GM12878 (cell line): ENCODE data around the gene RAP1GAP. TPM values are rescaled to one million over a fixed set of nuclear protein-coding genes. Genes with fewer than 3 reads are reported as not detected.

Experiments
- ATAC-seq: fragments of 200-7000 bp; cut with Tn5 transposase; 3 replicates; pipeline ENCODE4 v1.9.1; 2020; ENCODE audit warnings: mild to moderate bottlenecking, moderate library complexity
- BruUV-seq: library from RNA; stranded (reverse); fragments of 400-500 nt; replicated peaks from 2 replicates; lab custom pipeline; 2021; lab: Mats Ljungman, UMichigan
- CTCF ChIA-PET: fragments of 300-600 bp; sonication (Branson Sonifier 250); formaldehyde crosslinking; extraction: SDS; loops from one replicate; lab custom pipeline; 2021; ENCODE audit warnings: inconsistent platforms; lab: Yijun Ruan, JAX
- POLR2A ChIA-PET: fragments of 350-600 bp; formaldehyde crosslinking; extraction: SDS; loops from one replicate; lab custom pipeline; 2021; ENCODE audit warnings: inconsistent platforms; lab: Charles Lee
- RAD21 ChIA-PET: fragments of 300-600 bp; sonication (Branson Sonifier 250); formaldehyde crosslinking; loops from one replicate; lab custom pipeline; 2023; ENCODE audit warnings: antibody characterized with exemption; ENCODE audit not compliant: unreplicated experiment; lab: Charles Lee
- SMC1A ChIA-PET: fragments of 300-600 bp; sonication (Branson Sonifier 250); formaldehyde crosslinking; loops from one replicate; lab custom pipeline; 2023; ENCODE audit not compliant: unreplicated experiment, uncharacterized antibody; lab: Charles Lee
- DNase-seq: peaks from one replicate; pipeline ENCODE4 v3.0.0-alpha.2; 2011; ENCODE audit warnings: low read depth, low spot score
- FAIRE-seq: peaks from 3 replicates; lab custom pipeline; 2011; peaks lifted over from hg19 to GRCh38; lab: Jason Lieb, UNC
- H2AFZ ChIP-seq: 2 replicates; pipeline ENCODE4 v1.6.0; 2011; ENCODE audit warnings: low read depth, low read length, control low read depth; ENCODE audit not compliant: control insufficient read depth
- H3K27ac ChIP-seq: 2 replicates; pipeline ENCODE4 v1.5.1; 2011; ENCODE audit warnings: control low read depth; ENCODE audit not compliant: control insufficient read depth, insufficient read depth
- H3K27me3 ChIP-seq, 2 experiments: replicated peaks in 1 of 2; 2 replicates each; pipeline versions ENCODE4 v1.6.0 to v1.6.1; 2011; ENCODE audit warnings: low read length in 1 of 2; ENCODE audit not compliant: control insufficient read depth in 2 of 2, insufficient read depth in 2 of 2
- H3K36me3 ChIP-seq, 2 experiments: 2 replicates each; pipeline ENCODE4 v1.5.1; 2011; ENCODE audit warnings: low read length in 1 of 2; ENCODE audit not compliant: control insufficient read depth in 2 of 2, insufficient read depth in 2 of 2
- H3K4me1 ChIP-seq: 2 replicates; pipeline ENCODE4 v1.6.1; 2011; ENCODE audit warnings: mild to moderate bottlenecking, low read length, moderate library complexity, mixed read lengths; ENCODE audit not compliant: control insufficient read depth, insufficient read depth
- H3K4me2 ChIP-seq: 2 replicates; pipeline ENCODE4 v1.6.0; 2011; ENCODE audit warnings: control low read depth; ENCODE audit not compliant: control insufficient read depth, insufficient read depth
- H3K4me3 ChIP-seq: fragments of 200-600 bp; sonication (generic); 2 replicates; pipeline ENCODE4 v1.5.1; 2016
- H3K79me2 ChIP-seq: 2 replicates; pipeline ENCODE4 v1.6.0; 2011; ENCODE audit warnings: low read length; ENCODE audit not compliant: control insufficient read depth, insufficient read depth
- H3K9ac ChIP-seq: 2 replicates; pipeline ENCODE4 v1.8.0; 2011; ENCODE audit warnings: low read length, control low read depth, mixed read lengths; ENCODE audit not compliant: control insufficient read depth, insufficient read depth
- H3K9me3 ChIP-seq: replicated peaks from 3 replicates; pipeline ENCODE4 v1.5.1; 2011; ENCODE audit warnings: mild to moderate bottlenecking, low read length; ENCODE audit not compliant: control insufficient read depth, insufficient read depth
- H4K20me1 ChIP-seq: 2 replicates; pipeline ENCODE4 v1.6.0; 2011; ENCODE audit not compliant: control insufficient read depth, insufficient read depth
- CBFB ChIP-seq: IDR thresholded peaks from 2 replicates; pipeline ENCODE4 v1.6.1; 2016; ENCODE audit warnings: antibody characterized with exemption, low read depth
- CREM ChIP-seq: IDR thresholded peaks from 2 replicates; pipeline ENCODE4 v1.6.1; 2014; ENCODE audit warnings: antibody characterized with exemption, low read depth
- EED ChIP-seq: sonication (generic); IDR thresholded peaks from 2 replicates; pipeline ENCODE4 v1.6.1; 2016; ENCODE audit warnings: antibody characterized with exemption, low read depth
- IKZF2 ChIP-seq, 2 experiments: fragments of 450-650 bp; IDR thresholded peaks; 2 replicates each; pipeline ENCODE4 v1.6.1; 2017; ENCODE audit warnings: mild to moderate bottlenecking in 2 of 2, moderate library complexity in 2 of 2
- IRF4 ChIP-seq: IDR thresholded peaks from 2 replicates; pipeline ENCODE4 v1.6.1; 2011; ENCODE audit warnings: low read depth, low read length
- SUPT20H ChIP-seq: IDR thresholded peaks from 2 replicates; pipeline ENCODE4 v1.6.1; 2011; ENCODE audit warnings: low read depth, mild to moderate bottlenecking, low read length, moderate library complexity, borderline replicate concordance; ENCODE audit not compliant: control insufficient read depth
- WGBS: methylation state at CpG from one replicate; pipeline ENCODE4 v1.1.6; 2016; ENCODE audit warnings: low lambda C conversion rate; ENCODE audit not compliant: insufficient replicate concordance, insufficient coverage; ENCODE audit errors: missing lambda C conversion rate; 5-methylcytosine and 5-hydroxymethylcytosine counted together
- in situ Hi-C: fragments of 300-500 bp; cut with MboI; formaldehyde crosslinking; loops from 9 replicates; pipeline ENCODE4 v1.14.3; 2018; ENCODE audit warnings: mixed read lengths
- intact Hi-C: fragments of 100-400 bp; cut with micrococcal nuclease; formaldehyde crosslinking; loops from one replicate; pipeline ENCODE4 v1.14.2; 2022; ENCODE audit not compliant: unreplicated experiment
- polyA plus RNA-seq, 11 experiments: library from polyadenylated mRNA; depleted of rRNA in 4 of 11; unstranded in 6 of 11; stranded (reverse) in 5 of 11; fragments of >200 nt; fragmentation: Nextera tagmentation in 4 of 11; fragmentation: Illumina TruSeq in 1 of 11; extraction: Ambion mirVana in 4 of 11; extraction: Trizol in 1 of 11; gene quantifications; 1 replicate in 1 of 11; 2 replicates in 10 of 11; pipeline versions ENCODE4 v1.2.1 to v1.2.3, GENCODE V29; 2011 to 2016; ENCODE audit warnings: inconsistent platforms in 2 of 11, missing spikeins in 2 of 11, low read depth in 1 of 11
- total RNA-seq, 4 experiments: library from RNA; depleted of rRNA in 3 of 4; stranded (reverse); fragments of >200 nt in 3 of 4; fragmentation: Illumina TruSeq in 1 of 4; extraction: Trizol in 1 of 4; gene quantifications; 2 replicates each; pipeline versions ENCODE4 v1.2.1 to v1.2.3, GENCODE V29; 2013 to 2021
- TF ChIP-seq, protein P1 (sequence below): IDR thresholded peaks from 2 replicates; pipeline ENCODE4 v1.6.1; 2011; ENCODE audit warnings: borderline replicate concordance, low read depth, mild to moderate bottlenecking, moderate library complexity, low read length; ENCODE audit not compliant: insufficient read depth, poor library complexity, severe bottlenecking
- TF ChIP-seq, protein P2 (sequence below): IDR thresholded peaks from 2 replicates; pipeline ENCODE4 v1.6.1; 2012; ENCODE audit warnings: improper control_type of control experiment, low read depth, low read length; ENCODE audit not compliant: insufficient replicate concordance
- TF ChIP-seq, protein P3 (sequence below): fragments of 450-650 bp; formaldehyde crosslinking; IDR thresholded peaks from 2 replicates; pipeline ENCODE4 v1.5.0; 2022; ENCODE audit warnings: mild to moderate bottlenecking, missing genetic modification characterization
- TF ChIP-seq, protein P4 (sequence below): IDR thresholded peaks from 2 replicates; pipeline ENCODE4 v1.6.1; 2011; ENCODE audit warnings: low read depth, mild to moderate bottlenecking, low read length, moderate library complexity, borderline replicate concordance; ENCODE audit errors: extremely low read depth
- TF ChIP-seq, protein P5 (sequence below): IDR thresholded peaks from 2 replicates; pipeline ENCODE4 v1.6.1; 2012; ENCODE audit warnings: low read depth, low read length, improper control_type of control experiment

RAP1GAP gene
- total and polyA plus RNA-seq, 10 of the 15 experiments (the other 5 are each of a cell fraction or from before 2014, with no cell fraction given) = 0.04 to 0.96 (median 0.09) TPM; not detected in 3

DNA sequence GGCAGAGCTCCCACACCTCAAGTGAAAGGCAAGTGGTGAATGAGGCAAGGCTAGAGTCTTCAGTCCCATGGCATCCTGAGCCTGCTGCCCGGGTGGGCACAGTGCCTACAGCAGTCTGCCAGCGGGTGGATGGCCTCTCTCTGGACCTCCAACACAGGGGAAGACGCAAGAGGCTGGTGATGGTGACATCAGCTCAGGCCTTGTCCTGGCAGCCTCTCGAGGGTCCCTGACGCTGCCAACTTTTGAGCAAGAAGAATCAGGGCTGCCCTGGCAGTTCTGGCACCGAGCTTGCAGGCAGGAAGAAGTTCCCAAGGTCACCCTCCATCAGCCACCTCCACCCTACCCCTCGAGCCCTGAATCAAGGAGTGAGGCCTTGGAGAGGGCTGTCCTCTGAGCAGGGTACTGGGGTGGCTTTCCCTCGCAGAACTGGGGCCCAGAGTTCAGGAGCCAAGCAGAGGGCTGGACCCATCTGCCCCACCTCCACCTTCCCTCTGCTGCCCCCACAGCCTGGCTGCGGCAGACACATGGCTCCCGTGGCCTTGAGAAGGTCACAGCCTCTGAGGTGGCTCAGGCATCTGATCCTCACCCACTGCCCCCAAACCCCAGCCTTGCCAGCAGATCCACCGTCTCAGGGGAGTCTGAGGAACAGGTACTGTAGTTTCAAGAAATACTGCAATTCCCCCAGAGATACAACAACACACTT is 5.8 kb downstream of the RAP1GAP start:
- no TSS peak for BruUV-seq
- H3K4me2 ChIP-seq = no peak overlapping the region
- H4K20me1 ChIP-seq = no peaks in the 10 kb centered on the region
- H3K27me3 ChIP-seq = peaks cover 0 to under 1% of the 10 kb centered on the region in 2 experiments; a peak in 1 of 4 replicates
- ChIA-PET CTCF (no interaction called here), RAD21 (interaction anchor here (0.9 kb wide), 1 partner anchor 112 kb away, joined by 3 read pairs; no protein-coding TSS in a partner anchor), SMC1A (no interaction called here), POLR2A (no interaction called here)
- in situ Hi-C loops (no loop called here), intact Hi-C loops (no loop called here)
- H3K27ac ChIP-seq = no peak overlapping the region
- H3K9ac ChIP-seq = no peak overlapping the region
- FAIRE-seq (no peak), ATAC-seq (no peak), DNase-seq (no peak)
- H3K79me2 ChIP-seq = no peaks in the 10 kb centered on the region
- H3K4me1 ChIP-seq = no peaks in the 10 kb centered on the region
- no peaks in the 10 kb centered on the region for H3K36me3 ChIP-seq
- H2AFZ ChIP-seq = no peak overlapping the region
- 20% methylated on average over 11 of the region's 11 CpGs for WGBS
- H3K4me3 ChIP-seq = no peak overlapping the region
- H3K9me3 ChIP-seq = no peaks in the 10 kb centered on the region
- no peak for TF ChIP-seq IRF4
- TF ChIP-seq, protein P1, sequence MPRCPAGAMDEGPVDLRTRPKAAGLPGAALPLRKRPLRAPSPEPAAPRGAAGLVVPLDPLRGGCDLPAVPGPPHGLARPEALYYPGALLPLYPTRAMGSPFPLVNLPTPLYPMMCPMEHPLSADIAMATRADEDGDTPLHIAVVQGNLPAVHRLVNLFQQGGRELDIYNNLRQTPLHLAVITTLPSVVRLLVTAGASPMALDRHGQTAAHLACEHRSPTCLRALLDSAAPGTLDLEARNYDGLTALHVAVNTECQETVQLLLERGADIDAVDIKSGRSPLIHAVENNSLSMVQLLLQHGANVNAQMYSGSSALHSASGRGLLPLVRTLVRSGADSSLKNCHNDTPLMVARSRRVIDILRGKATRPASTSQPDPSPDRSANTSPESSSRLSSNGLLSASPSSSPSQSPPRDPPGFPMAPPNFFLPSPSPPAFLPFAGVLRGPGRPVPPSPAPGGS = no peak
- TF ChIP-seq, protein P2, sequence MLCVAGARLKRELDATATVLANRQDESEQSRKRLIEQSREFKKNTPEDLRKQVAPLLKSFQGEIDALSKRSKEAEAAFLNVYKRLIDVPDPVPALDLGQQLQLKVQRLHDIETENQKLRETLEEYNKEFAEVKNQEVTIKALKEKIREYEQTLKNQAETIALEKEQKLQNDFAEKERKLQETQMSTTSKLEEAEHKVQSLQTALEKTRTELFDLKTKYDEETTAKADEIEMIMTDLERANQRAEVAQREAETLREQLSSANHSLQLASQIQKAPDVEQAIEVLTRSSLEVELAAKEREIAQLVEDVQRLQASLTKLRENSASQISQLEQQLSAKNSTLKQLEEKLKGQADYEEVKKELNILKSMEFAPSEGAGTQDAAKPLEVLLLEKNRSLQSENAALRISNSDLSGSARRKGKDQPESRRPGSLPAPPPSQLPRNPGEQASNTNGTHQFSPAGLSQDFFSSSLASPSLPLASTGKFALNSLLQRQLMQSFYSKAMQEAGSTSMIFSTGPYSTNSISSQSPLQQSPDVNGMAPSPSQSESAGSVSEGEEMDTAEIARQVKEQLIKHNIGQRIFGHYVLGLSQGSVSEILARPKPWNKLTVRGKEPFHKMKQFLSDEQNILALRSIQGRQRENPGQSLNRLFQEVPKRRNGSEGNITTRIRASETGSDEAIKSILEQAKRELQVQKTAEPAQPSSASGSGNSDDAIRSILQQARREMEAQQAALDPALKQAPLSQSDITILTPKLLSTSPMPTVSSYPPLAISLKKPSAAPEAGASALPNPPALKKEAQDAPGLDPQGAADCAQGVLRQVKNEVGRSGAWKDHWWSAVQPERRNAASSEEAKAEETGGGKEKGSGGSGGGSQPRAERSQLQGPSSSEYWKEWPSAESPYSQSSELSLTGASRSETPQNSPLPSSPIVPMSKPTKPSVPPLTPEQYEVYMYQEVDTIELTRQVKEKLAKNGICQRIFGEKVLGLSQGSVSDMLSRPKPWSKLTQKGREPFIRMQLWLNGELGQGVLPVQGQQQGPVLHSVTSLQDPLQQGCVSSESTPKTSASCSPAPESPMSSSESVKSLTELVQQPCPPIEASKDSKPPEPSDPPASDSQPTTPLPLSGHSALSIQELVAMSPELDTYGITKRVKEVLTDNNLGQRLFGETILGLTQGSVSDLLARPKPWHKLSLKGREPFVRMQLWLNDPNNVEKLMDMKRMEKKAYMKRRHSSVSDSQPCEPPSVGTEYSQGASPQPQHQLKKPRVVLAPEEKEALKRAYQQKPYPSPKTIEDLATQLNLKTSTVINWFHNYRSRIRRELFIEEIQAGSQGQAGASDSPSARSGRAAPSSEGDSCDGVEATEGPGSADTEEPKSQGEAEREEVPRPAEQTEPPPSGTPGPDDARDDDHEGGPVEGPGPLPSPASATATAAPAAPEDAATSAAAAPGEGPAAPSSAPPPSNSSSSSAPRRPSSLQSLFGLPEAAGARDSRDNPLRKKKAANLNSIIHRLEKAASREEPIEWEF = no peak
- TF ChIP-seq, protein P3, sequence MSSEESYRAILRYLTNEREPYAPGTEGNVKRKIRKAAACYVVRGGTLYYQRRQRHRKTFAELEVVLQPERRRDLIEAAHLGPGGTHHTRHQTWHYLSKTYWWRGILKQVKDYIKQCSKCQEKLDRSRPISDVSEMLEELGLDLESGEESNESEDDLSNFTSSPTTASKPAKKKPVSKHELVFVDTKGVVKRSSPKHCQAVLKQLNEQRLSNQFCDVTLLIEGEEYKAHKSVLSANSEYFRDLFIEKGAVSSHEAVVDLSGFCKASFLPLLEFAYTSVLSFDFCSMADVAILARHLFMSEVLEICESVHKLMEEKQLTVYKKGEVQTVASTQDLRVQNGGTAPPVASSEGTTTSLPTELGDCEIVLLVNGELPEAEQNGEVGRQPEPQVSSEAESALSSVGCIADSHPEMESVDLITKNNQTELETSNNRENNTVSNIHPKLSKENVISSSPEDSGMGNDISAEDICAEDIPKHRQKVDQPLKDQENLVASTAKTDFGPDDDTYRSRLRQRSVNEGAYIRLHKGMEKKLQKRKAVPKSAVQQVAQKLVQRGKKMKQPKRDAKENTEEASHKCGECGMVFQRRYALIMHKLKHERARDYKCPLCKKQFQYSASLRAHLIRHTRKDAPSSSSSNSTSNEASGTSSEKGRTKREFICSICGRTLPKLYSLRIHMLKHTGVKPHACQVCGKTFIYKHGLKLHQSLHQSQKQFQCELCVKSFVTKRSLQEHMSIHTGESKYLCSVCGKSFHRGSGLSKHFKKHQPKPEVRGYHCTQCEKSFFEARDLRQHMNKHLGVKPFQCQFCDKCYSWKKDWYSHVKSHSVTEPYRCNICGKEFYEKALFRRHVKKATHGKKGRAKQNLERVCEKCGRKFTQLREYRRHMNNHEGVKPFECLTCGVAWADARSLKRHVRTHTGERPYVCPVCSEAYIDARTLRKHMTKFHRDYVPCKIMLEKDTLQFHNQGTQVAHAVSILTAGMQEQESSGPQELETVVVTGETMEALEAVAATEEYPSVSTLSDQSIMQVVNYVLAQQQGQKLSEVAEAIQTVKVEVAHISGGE (CRISPR knock-in tag) = no peak
- TF ChIP-seq EED = no peak
- TF ChIP-seq IKZF2 (IDR thresholded peaks at IDR 0.05) = no peak
- no peak for TF ChIP-seq CREM
- TF ChIP-seq CBFB = no peak
- TF ChIP-seq SUPT20H = no peak
- TF ChIP-seq, protein P4, sequence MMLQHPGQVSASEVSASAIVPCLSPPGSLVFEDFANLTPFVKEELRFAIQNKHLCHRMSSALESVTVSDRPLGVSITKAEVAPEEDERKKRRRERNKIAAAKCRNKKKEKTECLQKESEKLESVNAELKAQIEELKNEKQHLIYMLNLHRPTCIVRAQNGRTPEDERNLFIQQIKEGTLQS = no peak
- TF ChIP-seq, protein P5, sequence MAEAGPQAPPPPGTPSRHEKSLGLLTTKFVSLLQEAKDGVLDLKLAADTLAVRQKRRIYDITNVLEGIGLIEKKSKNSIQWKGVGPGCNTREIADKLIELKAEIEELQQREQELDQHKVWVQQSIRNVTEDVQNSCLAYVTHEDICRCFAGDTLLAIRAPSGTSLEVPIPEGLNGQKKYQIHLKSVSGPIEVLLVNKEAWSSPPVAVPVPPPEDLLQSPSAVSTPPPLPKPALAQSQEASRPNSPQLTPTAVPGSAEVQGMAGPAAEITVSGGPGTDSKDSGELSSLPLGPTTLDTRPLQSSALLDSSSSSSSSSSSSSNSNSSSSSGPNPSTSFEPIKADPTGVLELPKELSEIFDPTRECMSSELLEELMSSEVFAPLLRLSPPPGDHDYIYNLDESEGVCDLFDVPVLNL = no peak
